B cell (primary cell): ENCODE data around the gene CTNNA2. TPM values are rescaled to one million over a fixed set of nuclear protein-coding genes. Genes with fewer than 3 reads are reported as not detected.

Source experiments
- ATAC-seq: fragments of 200-7000 bp; cut with Tn5 transposase; one replicate; pipeline ENCODE4 v1.10.0; 2021; ENCODE audit warnings: low read depth, mild to moderate bottlenecking, moderate number of reproducible peaks, moderate library complexity
- CTCF ChIA-PET: fragments of 350-600 bp; sonication (Branson Sonifier 250); formaldehyde crosslinking; loops from one replicate; lab custom pipeline; 2021; ENCODE audit warnings: antibody characterized with exemption, inconsistent platforms; lab: Charles Lee
- POLR2A ChIA-PET: fragments of 350-600 bp; sonication (Branson Sonifier 250); formaldehyde crosslinking; loops from one replicate; lab custom pipeline; 2021; ENCODE audit warnings: antibody characterized with exemption; lab: Charles Lee
- DNase-seq: peaks from one replicate; pipeline ENCODE4 v3.0.0; 2013
- H2AFZ ChIP-seq: 2 replicates; pipeline ENCODE4 v1.6.1; 2012; ENCODE audit warnings: mild to moderate bottlenecking, low read depth, low read length; ENCODE audit not compliant: insufficient read depth, poor library complexity, severe bottlenecking
- H3K27ac ChIP-seq, 2 donors: 1 replicate in 1 of 2; 2 replicates in 1 of 2; pipeline ENCODE4 v1.5.1; 2012 to 2013; ENCODE audit warnings: low read length in 2 of 2, mild to moderate bottlenecking in 2 of 2, moderate library complexity in 1 of 2
- H3K27me3 ChIP-seq, 4 experiments: fragments of 200-600 bp in 1 of 4; sonication (generic) in 1 of 4; replicated peaks in 1 of 4; 1 replicate in 2 of 4; 2 replicates in 2 of 4; pipeline versions ENCODE4 v1.6.1 to v1.7.0; 2013 to 2016; ENCODE audit warnings: low read length in 3 of 4, mild to moderate bottlenecking in 2 of 4, mixed read lengths in 1 of 4, moderate library complexity in 1 of 4; ENCODE audit not compliant: insufficient read depth in 4 of 4, control insufficient read depth in 3 of 4; ENCODE audit errors: control extremely low read depth in 1 of 4
- H3K36me3 ChIP-seq, 2 experiments: replicated peaks in 1 of 2; 1 replicate in 1 of 2; 2 replicates in 1 of 2; pipeline versions ENCODE4 v1.6.1 to v1.7.1; 2013; ENCODE audit warnings: low read length in 1 of 2; ENCODE audit not compliant: insufficient read depth in 2 of 2, control insufficient read depth in 1 of 2; ENCODE audit errors: control extremely low read depth in 1 of 2, extremely low read depth in 1 of 2
- H3K4me1 ChIP-seq, 2 donors: fragments of 200-600 bp in 1 of 2; sonication (generic) in 1 of 2; 1 replicate in 1 of 2; 2 replicates in 1 of 2; pipeline versions ENCODE4 v1.5.1 to v1.6.1; 2013 to 2017; ENCODE audit warnings: low read length in 2 of 2; ENCODE audit not compliant: control insufficient read depth in 2 of 2, insufficient read depth in 2 of 2
- H3K4me2 ChIP-seq: replicated peaks from 2 replicates; pipeline ENCODE3; 2012; ENCODE audit warnings: mild to moderate bottlenecking, low read depth, low read length; ENCODE audit not compliant: poor library complexity, severe bottlenecking
- H3K4me3 ChIP-seq, 5 experiments: fragments of 200-600 bp in 1 of 5; sonication (generic) in 1 of 5; 1 replicate in 3 of 5; 2 replicates in 2 of 5; pipeline versions ENCODE4 v1.5.1 to v1.7.0; 2011 to 2016; ENCODE audit warnings: low read length in 4 of 5, mild to moderate bottlenecking in 4 of 5, low read depth in 2 of 5, control low read depth in 1 of 5, moderate library complexity in 1 of 5; ENCODE audit not compliant: insufficient read depth in 1 of 5; ENCODE audit errors: control extremely low read depth in 1 of 5, extremely low read depth in 1 of 5
- H3K79me2 ChIP-seq: fragments of 200-600 bp; sonication (generic); one replicate; pipeline ENCODE4 v1.6.0; 2016; ENCODE audit warnings: low read length; ENCODE audit not compliant: control insufficient read depth, insufficient read depth
- H3K9ac ChIP-seq: fragments of 200-600 bp; sonication (generic); 2 replicates; pipeline ENCODE4 v1.6.1; 2017; ENCODE audit warnings: mild to moderate bottlenecking, low read length, moderate library complexity
- H3K9me3 ChIP-seq, 3 donors: one replicate each; pipeline versions ENCODE4 v1.6.1 to v1.7.1; 2013; ENCODE audit warnings: low read length in 2 of 3; ENCODE audit not compliant: control insufficient read depth in 2 of 3, insufficient read depth in 1 of 3; ENCODE audit errors: control extremely low read depth in 1 of 3
- H4K20me1 ChIP-seq: 2 replicates; pipeline ENCODE4 v1.6.0; 2012; ENCODE audit warnings: mild to moderate bottlenecking, low read length; ENCODE audit not compliant: insufficient read depth, control insufficient read depth, poor library complexity, severe bottlenecking
- H3K27ac Mint-ChIP-seq: one replicate; pipeline ENCODE4 v1.8.0; 2021; ENCODE audit warnings: mixed read lengths
- H3K27me3 Mint-ChIP-seq: one replicate; pipeline ENCODE4 v1.8.0; 2021; ENCODE audit warnings: mixed read lengths
- H3K4me1 Mint-ChIP-seq: one replicate; pipeline ENCODE4 v1.8.0; 2021; ENCODE audit warnings: mixed read lengths
- H3K4me3 Mint-ChIP-seq: one replicate; pipeline ENCODE4 v1.8.0; 2021; ENCODE audit warnings: mixed read lengths
- H3K9me3 Mint-ChIP-seq: one replicate; pipeline ENCODE4 v1.8.0; 2022; ENCODE audit warnings: mixed read lengths; ENCODE audit not compliant: insufficient read depth
- EZH2 ChIP-seq: IDR thresholded peaks from 2 replicates; pipeline ENCODE4 v1.6.1; 2012; ENCODE audit warnings: borderline replicate concordance, low read depth, mild to moderate bottlenecking, moderate library complexity, low read length; ENCODE audit not compliant: insufficient read depth, poor library complexity, severe bottlenecking
- WGBS: methylation state at CpG from one replicate; pipeline ENCODE4 v1.1.5; 2013; ENCODE audit warnings: missing lambda C conversion rate; ENCODE audit not compliant: insufficient coverage; 5-methylcytosine and 5-hydroxymethylcytosine counted together
- intact Hi-C: fragments of 100-400 bp; cut with micrococcal nuclease; formaldehyde crosslinking; loops from one replicate; pipeline ENCODE4 v1.10.0; 2022
- polyA plus RNA-seq: library from polyadenylated mRNA; depleted of rRNA; stranded (reverse); fragments of >200 nt; gene quantifications from 2 replicates; pipeline ENCODE4 v1.2.3, GENCODE V29; 2012
- total RNA-seq, 2 donors: library from RNA; stranded (reverse); fragments of 120-200 nt in 1 of 2; gene quantifications; 1 replicate in 1 of 2; 2 replicates in 1 of 2; pipeline versions ENCODE4 v1.2.3 to v1.2.4, GENCODE V29; 2013 to 2022
- TF ChIP-seq, protein P1 (sequence below): fragments of 200-600 bp; IDR thresholded peaks from one replicate; pipeline ENCODE4 v1.8.0; 2022; ENCODE audit warnings: antibody characterized with exemption, mild to moderate bottlenecking

Gene CTNNA2
- total and polyA plus RNA-seq, 2 donors (not counting 1 experiment from before 2014, with no cell fraction given), result not detected

DNA sequence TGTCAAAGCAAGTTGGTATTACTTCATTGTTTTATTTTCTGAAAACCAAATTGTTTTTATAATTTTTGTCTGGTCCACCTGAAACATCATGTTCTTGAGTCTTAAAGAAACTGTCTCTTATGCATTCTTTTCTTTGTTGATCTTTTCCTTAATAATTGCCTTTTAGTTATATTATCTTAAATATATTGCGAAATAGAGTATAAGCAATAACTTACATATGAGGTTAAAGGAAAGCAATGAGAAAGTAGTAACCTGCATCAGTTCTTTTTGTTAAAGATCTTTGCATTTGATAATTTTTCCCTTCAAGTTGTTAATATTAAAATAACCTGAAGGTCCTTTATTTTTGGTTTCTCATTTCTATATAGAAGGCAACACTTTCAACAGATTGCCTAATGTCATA lies 315.0 kb downstream of the CTNNA2 start:
- TF ChIP-seq, protein P1, sequence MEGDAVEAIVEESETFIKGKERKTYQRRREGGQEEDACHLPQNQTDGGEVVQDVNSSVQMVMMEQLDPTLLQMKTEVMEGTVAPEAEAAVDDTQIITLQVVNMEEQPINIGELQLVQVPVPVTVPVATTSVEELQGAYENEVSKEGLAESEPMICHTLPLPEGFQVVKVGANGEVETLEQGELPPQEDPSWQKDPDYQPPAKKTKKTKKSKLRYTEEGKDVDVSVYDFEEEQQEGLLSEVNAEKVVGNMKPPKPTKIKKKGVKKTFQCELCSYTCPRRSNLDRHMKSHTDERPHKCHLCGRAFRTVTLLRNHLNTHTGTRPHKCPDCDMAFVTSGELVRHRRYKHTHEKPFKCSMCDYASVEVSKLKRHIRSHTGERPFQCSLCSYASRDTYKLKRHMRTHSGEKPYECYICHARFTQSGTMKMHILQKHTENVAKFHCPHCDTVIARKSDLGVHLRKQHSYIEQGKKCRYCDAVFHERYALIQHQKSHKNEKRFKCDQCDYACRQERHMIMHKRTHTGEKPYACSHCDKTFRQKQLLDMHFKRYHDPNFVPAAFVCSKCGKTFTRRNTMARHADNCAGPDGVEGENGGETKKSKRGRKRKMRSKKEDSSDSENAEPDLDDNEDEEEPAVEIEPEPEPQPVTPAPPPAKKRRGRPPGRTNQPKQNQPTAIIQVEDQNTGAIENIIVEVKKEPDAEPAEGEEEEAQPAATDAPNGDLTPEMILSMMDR, result no peak
- TF ChIP-seq EZH2, result no peak
- Histone ChIP-seq H3K27ac (no peak overlapping the region), H3K9me3 (peaks cover 0 to 1% (median 0%) of the 10 kb centered on the region in 3 donors), H3K9ac (no peak overlapping the region), H4K20me1 (no peaks in the 10 kb centered on the region), H3K36me3 (no peaks in the 10 kb centered on the region), H3K4me2 (no peak overlapping the region), H2AFZ (no peak overlapping the region), H3K79me2 (no peaks in the 10 kb centered on the region), H3K4me1 (no peaks in the 10 kb centered on the region), H3K27me3 (no peaks in the 10 kb centered on the region), H3K4me3 (no peak overlapping the region)
- no peaks in the 10 kb centered on the region for H3K4me1 Mint-ChIP-seq
- no peaks in the 10 kb centered on the region for H3K27me3 Mint-ChIP-seq
- no peak overlapping the region for H3K27ac Mint-ChIP-seq
- H3K4me3 Mint-ChIP-seq, result no peak overlapping the region
- WGBS, result no CpG with 5 or more reads among the region's 1 CpG
- ChIA-PET POLR2A (no interaction called here), CTCF (no interaction called here)
- DNase-seq (no peak), ATAC-seq (no peak)
- H3K9me3 Mint-ChIP-seq, result peaks cover 4% of the 10 kb centered on the region
- intact Hi-C loops, result no loop called here

DNA sequence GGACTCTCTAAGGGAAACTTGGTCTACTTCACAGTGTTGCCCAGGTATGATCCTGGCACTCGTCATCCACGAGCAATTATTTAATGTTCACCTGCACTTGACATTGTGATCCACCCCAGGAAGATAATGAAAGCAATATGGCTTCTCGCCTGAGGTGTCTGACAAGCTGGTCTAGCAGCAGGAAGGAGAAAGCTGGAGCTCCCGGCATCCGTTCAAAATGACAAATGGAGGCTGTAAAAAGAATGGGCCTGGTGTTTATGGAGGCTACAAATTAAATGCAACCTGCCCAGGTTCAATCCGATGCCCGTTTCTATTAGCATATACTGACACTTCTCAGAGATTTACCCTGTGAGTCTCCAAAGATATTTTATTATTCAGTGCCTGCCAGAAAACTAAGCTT lies 317.6 kb downstream of the CTNNA2 start:
- Mint-ChIP-seq H3K4me3 (no peak overlapping the region), H3K4me1 (no peaks in the 10 kb centered on the region), H3K27me3 (no peaks in the 10 kb centered on the region), H3K9me3 (peaks cover 4% of the 10 kb centered on the region), H3K27ac (no peak overlapping the region)
- H3K4me2 ChIP-seq, result no peak overlapping the region
- no peaks in the 10 kb centered on the region for H3K27me3 ChIP-seq
- DNase-seq, result no peak
- no peak for ATAC-seq
- no peak overlapping the region for H3K27ac ChIP-seq
- no peaks in the 10 kb centered on the region for H3K79me2 ChIP-seq
- H3K36me3 ChIP-seq, result no peaks in the 10 kb centered on the region
- no peaks in the 10 kb centered on the region for H4K20me1 ChIP-seq
- CTCF ChIA-PET, result interaction anchor here (0.5 kb wide), 1 partner anchor 178 kb away, joined by 3 read pairs; no protein-coding TSS in a partner anchor
- POLR2A ChIA-PET, result no interaction called here
- H2AFZ ChIP-seq, result no peak overlapping the region
- H3K9me3 ChIP-seq, result peaks cover 0 to 1% (median 0%) of the 10 kb centered on the region in 3 donors
- no peak for TF ChIP-seq EZH2
- TF ChIP-seq, protein P1, result no peak
- no peak overlapping the region for H3K4me3 ChIP-seq
- H3K4me1 ChIP-seq, result no peaks in the 10 kb centered on the region
- 60% methylated on average over 5 of the region's 7 CpGs for WGBS
- no peak overlapping the region for H3K9ac ChIP-seq
- intact Hi-C loops, result no loop called here
